Liver (tissue), 9 donors: ENCODE results near the gene PKD1L1. TPM values are rescaled to one million over a fixed set of nuclear protein-coding genes. Genes with fewer than 3 reads are reported as not detected.
A peak's percentile ranks its signal among the peaks of the same experiment; 100 is the strongest.

ENCODE experiments used
- DNase-seq: peaks from one replicate; pipeline ENCODE4 v3.0.0-alpha.2; 2017; ENCODE audit warnings: low spot score
- H3K27ac ChIP-seq, 2 donors: one replicate each; pipeline ENCODE4 v1.7.0; 2013; ENCODE audit warnings: inconsistent platforms in 2 of 2, low read length in 2 of 2, control low read depth in 1 of 2, low read depth in 1 of 2, mild to moderate bottlenecking in 1 of 2
- H3K27me3 ChIP-seq, 4 donors: one replicate each; pipeline versions ENCODE4 v1.6.1 to v1.7.0; 2013; ENCODE audit warnings: low read length in 3 of 4, inconsistent platforms in 1 of 4, mild to moderate bottlenecking in 1 of 4, moderate library complexity in 1 of 4; ENCODE audit not compliant: control insufficient read depth in 4 of 4, insufficient read depth in 4 of 4
- H3K36me3 ChIP-seq, 4 donors: one replicate each; pipeline versions ENCODE4 v1.6.1 to v1.7.0; 2013; ENCODE audit warnings: low read length in 3 of 4, mild to moderate bottlenecking in 3 of 4, low read depth in 1 of 4, moderate library complexity in 1 of 4; ENCODE audit not compliant: control insufficient read depth in 4 of 4, insufficient read depth in 3 of 4
- H3K4me1 ChIP-seq, 4 donors: one replicate each; pipeline versions ENCODE4 v1.6.1 to v1.7.0; 2013; ENCODE audit warnings: low read length in 3 of 4, mild to moderate bottlenecking in 3 of 4, moderate library complexity in 1 of 4; ENCODE audit not compliant: control insufficient read depth in 4 of 4, insufficient read depth in 4 of 4
- H3K4me3 ChIP-seq, 3 donors: one replicate each; pipeline versions ENCODE4 v1.6.1 to v1.7.0; 2013; ENCODE audit warnings: low read length in 3 of 3, control low read depth in 1 of 3, low read depth in 1 of 3, mild to moderate bottlenecking in 1 of 3
- H3K9ac ChIP-seq, 2 donors: one replicate each; pipeline ENCODE4 v1.7.0; 2013; ENCODE audit warnings: low read length in 2 of 2, mild to moderate bottlenecking in 2 of 2, moderate library complexity in 2 of 2, control low read depth in 1 of 2, low read depth in 1 of 2
- H3K9me3 ChIP-seq, 4 donors: one replicate each; pipeline versions ENCODE4 v1.6.1 to v1.7.0; 2013; ENCODE audit warnings: low read length in 3 of 4; ENCODE audit not compliant: control insufficient read depth in 4 of 4
- CTCF ChIP-seq: fragments of 150-350 bp; IDR thresholded peaks from 2 replicates; pipeline ENCODE4 v1.5.1; 2017; ENCODE audit warnings: improper control_type of control experiment, low read depth, low read length; ENCODE audit not compliant: missing input control
- EGR1 ChIP-seq, 2 donors: IDR thresholded peaks; 2 replicates each; pipeline ENCODE4 v1.6.1; 2016 to 2018; ENCODE audit warnings: antibody characterized with exemption in 2 of 2, low read depth in 2 of 2
- FOXA1 ChIP-seq: IDR thresholded peaks from 2 replicates; pipeline ENCODE4 v1.6.1; 2016; ENCODE audit warnings: antibody characterized with exemption
- FOXA2 ChIP-seq: IDR thresholded peaks from 2 replicates; pipeline ENCODE4 v1.6.1; 2016; ENCODE audit warnings: antibody characterized with exemption
- GABPA ChIP-seq, 2 donors: IDR thresholded peaks in 1 of 2; conservative IDR thresholded peaks in 1 of 2; 2 replicates each; pipeline ENCODE4 v1.6.1; 2016; ENCODE audit warnings: antibody characterized with exemption in 2 of 2, mild to moderate bottlenecking in 1 of 2, moderate library complexity in 1 of 2
- HNF4A ChIP-seq, 2 donors: conservative IDR thresholded peaks; 2 replicates each; pipeline ENCODE4 v1.6.1; 2016; ENCODE audit warnings: antibody characterized with exemption in 2 of 2, mild to moderate bottlenecking in 2 of 2
- HNF4G ChIP-seq: IDR thresholded peaks from 2 replicates; pipeline ENCODE4 v1.6.1; 2016; ENCODE audit warnings: antibody characterized with exemption
- JUND ChIP-seq, 2 donors: IDR thresholded peaks; 2 replicates each; pipeline ENCODE4 v1.6.1; 2016; ENCODE audit warnings: antibody characterized with exemption in 2 of 2
- NR2F2 ChIP-seq: IDR thresholded peaks from 2 replicates; pipeline ENCODE4 v1.6.1; 2016; ENCODE audit warnings: antibody characterized with exemption
- RAD21 ChIP-seq, 2 donors: IDR thresholded peaks; 2 replicates each; pipeline ENCODE4 v1.6.1; 2016; ENCODE audit warnings: antibody characterized with exemption in 2 of 2, mild to moderate bottlenecking in 2 of 2
- RXRA ChIP-seq, 2 donors: IDR thresholded peaks; 2 replicates each; pipeline ENCODE4 v1.6.1; 2017 to 2018; ENCODE audit warnings: antibody characterized with exemption in 2 of 2, mild to moderate bottlenecking in 1 of 2
- SP1 ChIP-seq: IDR thresholded peaks from 2 replicates; pipeline ENCODE4 v1.6.1; 2018; ENCODE audit warnings: antibody characterized with exemption, mild to moderate bottlenecking
- TAF1 ChIP-seq: conservative IDR thresholded peaks from 2 replicates; pipeline ENCODE4 v1.6.1; 2016; ENCODE audit warnings: antibody characterized with exemption, mild to moderate bottlenecking
- YY1 ChIP-seq: IDR thresholded peaks from 2 replicates; pipeline ENCODE4 v1.6.1; 2016; ENCODE audit warnings: antibody characterized with exemption, mild to moderate bottlenecking
- WGBS: extraction: QIAGEN DNeasy Blood & Tissue Kit; methylation state at CpG from one replicate; pipeline ENCODE4 v1.1.7; 2013; 5-methylcytosine and 5-hydroxymethylcytosine counted together
- polyA plus RNA-seq, 2 donors: library from polyadenylated mRNA; stranded (reverse) in 1 of 2; unstranded in 1 of 2; fragments of 200-250 nt in 1 of 2; fragments of >200 nt in 1 of 2; fragmentation: Nextera tagmentation in 1 of 2; extraction: Ambion mirVana in 1 of 2; gene quantifications; one replicate each; pipeline versions ENCODE4 v1.2.1 to v1.2.3, GENCODE V29; 2013 to 2015
- total RNA-seq, 2 donors: library from RNA; depleted of rRNA; stranded (reverse); fragments of >200 nt; gene quantifications; one replicate each; pipeline ENCODE4 v1.2.3, GENCODE V29; 2014
- TF ChIP-seq, protein P1 (sequence below): IDR thresholded peaks from 2 replicates; pipeline ENCODE4 v1.6.1; 2016; ENCODE audit warnings: antibody characterized with exemption
- TF ChIP-seq, protein P2 (sequence below): IDR thresholded peaks from 2 replicates; pipeline ENCODE4 v1.6.1; 2016; ENCODE audit warnings: antibody characterized with exemption, mild to moderate bottlenecking
- TF ChIP-seq, protein P3 (sequence below): IDR thresholded peaks from 2 replicates; pipeline ENCODE4 v1.6.1; 2016; ENCODE audit warnings: antibody characterized with exemption
- donor health status: healthy.
- donor health status: healthy.
- donor health status: healthy.
- donor health status: healthy.
- donor health status: healthy.

PKD1L1 gene
- total and polyA plus RNA-seq, 4 donors = 0.08 to 0.25 (median 0.11) TPM

- TF ChIP-seq FOXA1 (no peak), YY1 (no peak), NR2F2 (peak; percentile 80), RAD21 (IDR thresholded peaks at IDR 0.05) (no peak), EGR1 (IDR thresholded peaks at IDR 0.05; ENCODE audit: low read depth in 2 of 2) (no peak), HNF4G (no peak)
Measured at GRCh38 chr7:47940088-47941013, 7.9 kb downstream of the PKD1L1 start.

DNA sequence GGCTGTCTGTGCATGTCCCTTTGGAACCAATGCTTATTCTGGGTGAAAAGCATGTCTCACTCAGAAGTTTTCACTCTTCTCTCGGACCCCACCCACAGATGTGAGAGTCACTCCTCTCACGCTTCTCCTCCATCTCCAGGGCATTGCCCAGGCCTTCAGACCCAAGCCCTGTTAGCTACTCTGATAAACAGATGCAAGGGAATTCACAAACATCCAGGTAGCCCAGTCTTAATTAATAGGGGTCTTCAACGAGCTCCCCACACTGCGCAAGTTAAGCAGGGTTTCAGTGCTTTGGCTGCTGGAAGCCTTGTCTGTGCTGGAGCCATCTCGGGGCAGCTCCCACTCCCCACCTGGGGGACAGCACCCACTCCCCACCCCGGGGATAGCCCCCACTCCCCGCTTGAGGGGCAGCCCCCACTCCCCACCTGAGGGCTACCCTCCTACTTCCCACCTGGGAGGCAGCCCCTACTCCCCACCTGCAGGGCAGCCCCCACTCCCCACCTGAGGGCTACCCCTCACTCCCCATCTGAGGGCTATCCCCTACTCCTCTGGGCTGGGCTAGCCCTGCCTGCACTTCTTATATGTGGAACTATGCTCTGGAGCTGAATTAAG is 8.7 kb downstream of the PKD1L1 start:
- Histone ChIP-seq H3K4me3 (no peak overlapping the region), H3K27me3 (no peaks in the 10 kb centered on the region), H3K4me1 (no peaks in the 10 kb centered on the region), H3K9ac (no peak overlapping the region), H3K36me3 (no peaks in the 10 kb centered on the region), H3K9me3 (no peaks in the 10 kb centered on the region), H3K27ac (no peak overlapping the region)
- WGBS = 95% methylated on average over 7 of the region's 7 CpGs
- no peak for DNase-seq
- TF ChIP-seq RAD21 (IDR thresholded peaks at IDR 0.05) = no peak
- TF ChIP-seq, protein P1, sequence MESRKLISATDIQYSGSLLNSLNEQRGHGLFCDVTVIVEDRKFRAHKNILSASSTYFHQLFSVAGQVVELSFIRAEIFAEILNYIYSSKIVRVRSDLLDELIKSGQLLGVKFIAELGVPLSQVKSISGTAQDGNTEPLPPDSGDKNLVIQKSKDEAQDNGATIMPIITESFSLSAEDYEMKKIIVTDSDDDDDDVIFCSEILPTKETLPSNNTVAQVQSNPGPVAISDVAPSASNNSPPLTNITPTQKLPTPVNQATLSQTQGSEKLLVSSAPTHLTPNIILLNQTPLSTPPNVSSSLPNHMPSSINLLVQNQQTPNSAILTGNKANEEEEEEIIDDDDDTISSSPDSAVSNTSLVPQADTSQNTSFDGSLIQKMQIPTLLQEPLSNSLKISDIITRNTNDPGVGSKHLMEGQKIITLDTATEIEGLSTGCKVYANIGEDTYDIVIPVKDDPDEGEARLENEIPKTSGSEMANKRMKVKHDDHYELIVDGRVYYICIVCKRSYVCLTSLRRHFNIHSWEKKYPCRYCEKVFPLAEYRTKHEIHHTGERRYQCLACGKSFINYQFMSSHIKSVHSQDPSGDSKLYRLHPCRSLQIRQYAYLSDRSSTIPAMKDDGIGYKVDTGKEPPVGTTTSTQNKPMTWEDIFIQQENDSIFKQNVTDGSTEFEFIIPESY = no peak
- TF ChIP-seq FOXA1 = no peak
- no peak for TF ChIP-seq GABPA (IDR thresholded peaks at IDR 0.05 in 1 of 2, conservative IDR thresholded peaks at IDR 0.05 in 1 of 2)
- TF ChIP-seq HNF4G = no peak
- TF ChIP-seq, protein P2, sequence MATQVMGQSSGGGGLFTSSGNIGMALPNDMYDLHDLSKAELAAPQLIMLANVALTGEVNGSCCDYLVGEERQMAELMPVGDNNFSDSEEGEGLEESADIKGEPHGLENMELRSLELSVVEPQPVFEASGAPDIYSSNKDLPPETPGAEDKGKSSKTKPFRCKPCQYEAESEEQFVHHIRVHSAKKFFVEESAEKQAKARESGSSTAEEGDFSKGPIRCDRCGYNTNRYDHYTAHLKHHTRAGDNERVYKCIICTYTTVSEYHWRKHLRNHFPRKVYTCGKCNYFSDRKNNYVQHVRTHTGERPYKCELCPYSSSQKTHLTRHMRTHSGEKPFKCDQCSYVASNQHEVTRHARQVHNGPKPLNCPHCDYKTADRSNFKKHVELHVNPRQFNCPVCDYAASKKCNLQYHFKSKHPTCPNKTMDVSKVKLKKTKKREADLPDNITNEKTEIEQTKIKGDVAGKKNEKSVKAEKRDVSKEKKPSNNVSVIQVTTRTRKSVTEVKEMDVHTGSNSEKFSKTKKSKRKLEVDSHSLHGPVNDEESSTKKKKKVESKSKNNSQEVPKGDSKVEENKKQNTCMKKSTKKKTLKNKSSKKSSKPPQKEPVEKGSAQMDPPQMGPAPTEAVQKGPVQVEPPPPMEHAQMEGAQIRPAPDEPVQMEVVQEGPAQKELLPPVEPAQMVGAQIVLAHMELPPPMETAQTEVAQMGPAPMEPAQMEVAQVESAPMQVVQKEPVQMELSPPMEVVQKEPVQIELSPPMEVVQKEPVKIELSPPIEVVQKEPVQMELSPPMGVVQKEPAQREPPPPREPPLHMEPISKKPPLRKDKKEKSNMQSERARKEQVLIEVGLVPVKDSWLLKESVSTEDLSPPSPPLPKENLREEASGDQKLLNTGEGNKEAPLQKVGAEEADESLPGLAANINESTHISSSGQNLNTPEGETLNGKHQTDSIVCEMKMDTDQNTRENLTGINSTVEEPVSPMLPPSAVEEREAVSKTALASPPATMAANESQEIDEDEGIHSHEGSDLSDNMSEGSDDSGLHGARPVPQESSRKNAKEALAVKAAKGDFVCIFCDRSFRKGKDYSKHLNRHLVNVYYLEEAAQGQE = no peak
- TF ChIP-seq JUND (IDR thresholded peaks at IDR 0.05) = no peak
- no peak for TF ChIP-seq YY1
- TF ChIP-seq TAF1 = no peak
- TF ChIP-seq FOXA2 = no peak
- no peak for TF ChIP-seq RXRA (IDR thresholded peaks at IDR 0.05)
- TF ChIP-seq CTCF = no peak
- TF ChIP-seq EGR1 (IDR thresholded peaks at IDR 0.05; ENCODE audit: low read depth in 2 of 2) = no peak
- TF ChIP-seq NR2F2 = no peak
- no peak for TF ChIP-seq SP1
- TF ChIP-seq, protein P3, sequence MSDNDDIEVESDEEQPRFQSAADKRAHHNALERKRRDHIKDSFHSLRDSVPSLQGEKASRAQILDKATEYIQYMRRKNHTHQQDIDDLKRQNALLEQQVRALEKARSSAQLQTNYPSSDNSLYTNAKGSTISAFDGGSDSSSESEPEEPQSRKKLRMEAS = no peak
- no peak for TF ChIP-seq HNF4A (conservative IDR thresholded peaks at IDR 0.05)

More at GRCh38 chr7:47940088-47941013, 7.9 kb downstream of the PKD1L1 start:
- H3K4me3 ChIP-seq = no peak overlapping the region
- peak overlapping the region; percentile 15 to 61 for H3K27ac ChIP-seq
- no peaks in the 10 kb centered on the region for H3K27me3 ChIP-seq
- H3K36me3 ChIP-seq = no peaks in the 10 kb centered on the region
- no peaks in the 10 kb centered on the region for H3K4me1 ChIP-seq
- no peak overlapping the region for H3K9ac ChIP-seq
- H3K9me3 ChIP-seq = no peaks in the 10 kb centered on the region
- no peak for DNase-seq
- 79% methylated on average over 14 of the region's 14 CpGs for WGBS
